CD14-positive monocyte (primary cell): Measurements from ENCODE around the gene NQO2. TPM values are rescaled to one million over a fixed set of nuclear protein-coding genes. Genes with fewer than 3 reads are reported as not detected.

ENCODE experiments used
- DNase-seq, 3 donors: peaks; one replicate each; pipeline ENCODE4 v3.0.0-alpha.2; 2011 to 2022
- H2AFZ ChIP-seq: 2 replicates; pipeline ENCODE4 v1.6.0; 2012; ENCODE audit warnings: mild to moderate bottlenecking, low read depth, low read length, inconsistent platforms; ENCODE audit not compliant: insufficient read depth, poor library complexity, severe bottlenecking
- H3K27ac ChIP-seq, 2 donors: 1 replicate in 1 of 2; 2 replicates in 1 of 2; pipeline ENCODE4 v1.5.1; 2012 to 2013; ENCODE audit warnings: low read length in 2 of 2, control low read depth in 1 of 2, inconsistent platforms in 1 of 2, low read depth in 1 of 2, mild to moderate bottlenecking in 1 of 2
- H3K27me3 ChIP-seq, 2 donors: one replicate each; pipeline versions ENCODE4 v1.6.0 to v1.6.1; 2011 to 2013; ENCODE audit warnings: low read length in 2 of 2; ENCODE audit not compliant: control insufficient read depth in 2 of 2, insufficient read depth in 2 of 2
- H3K36me3 ChIP-seq, 2 donors: replicated peaks in 1 of 2; 1 replicate in 1 of 2; 2 replicates in 1 of 2; pipeline versions ENCODE4 v1.5.1 to v1.6.1; 2012 to 2013; ENCODE audit warnings: low read length in 2 of 2, control low read depth in 1 of 2, inconsistent platforms in 1 of 2, mild to moderate bottlenecking in 1 of 2; ENCODE audit not compliant: insufficient read depth in 2 of 2, control insufficient read depth in 1 of 2
- H3K4me1 ChIP-seq, 2 donors: 1 replicate in 1 of 2; 2 replicates in 1 of 2; pipeline versions ENCODE4 v1.5.1 to v1.6.1; 2012 to 2013; ENCODE audit warnings: low read length in 2 of 2, control low read depth in 1 of 2, inconsistent platforms in 1 of 2, mild to moderate bottlenecking in 1 of 2, moderate library complexity in 1 of 2; ENCODE audit not compliant: insufficient read depth in 2 of 2, control insufficient read depth in 1 of 2
- H3K4me2 ChIP-seq: replicated peaks from 2 replicates; pipeline ENCODE3; 2012; ENCODE audit warnings: low read length, moderate library complexity, mild to moderate bottlenecking; ENCODE audit not compliant: poor library complexity, severe bottlenecking; ENCODE audit errors: extremely low read depth
- H3K4me3 ChIP-seq, 3 experiments: fragments of 200-600 bp in 1 of 3; sonication (generic) in 1 of 3; replicated peaks in 1 of 3; 1 replicate in 2 of 3; 2 replicates in 1 of 3; pipeline ENCODE4 v1.5.1; 2011 to 2013; ENCODE audit warnings: low read length in 3 of 3, mild to moderate bottlenecking in 3 of 3, control low read depth in 2 of 3, low read depth in 2 of 3, inconsistent platforms in 1 of 3, moderate library complexity in 1 of 3
- H3K79me2 ChIP-seq: 2 replicates; pipeline ENCODE4 v1.6.0; 2012; ENCODE audit warnings: mild to moderate bottlenecking, control low read depth, inconsistent platforms, low read length, moderate library complexity; ENCODE audit not compliant: insufficient read depth
- H3K9ac ChIP-seq: 2 replicates; pipeline ENCODE4 v1.6.0; 2017; ENCODE audit warnings: low read length, mild to moderate bottlenecking; ENCODE audit not compliant: insufficient read depth, poor library complexity, severe bottlenecking
- H3K9me3 ChIP-seq, 2 donors: replicated peaks in 1 of 2; 1 replicate in 1 of 2; 2 replicates in 1 of 2; pipeline versions ENCODE4 v1.5.1 to v1.6.1; 2012 to 2013; ENCODE audit warnings: low read length in 2 of 2, control low read depth in 1 of 2; ENCODE audit not compliant: control insufficient read depth in 1 of 2, insufficient read depth in 1 of 2
- H4K20me1 ChIP-seq: 2 replicates; pipeline ENCODE4 v1.6.0; 2012; ENCODE audit warnings: mild to moderate bottlenecking, low read length, control low read depth, moderate library complexity; ENCODE audit not compliant: insufficient read depth
- H3K27ac Mint-ChIP-seq, 7 donors: one replicate each; pipeline ENCODE4 v1.8.0; 2020; ENCODE audit warnings: mild to moderate bottlenecking in 7 of 7, mixed read lengths in 7 of 7, moderate library complexity in 6 of 7, inconsistent platforms in 2 of 7
- H3K27me3 Mint-ChIP-seq, 3 donors: one replicate each; pipeline ENCODE4 v1.8.0; 2021 to 2022; ENCODE audit warnings: low read depth in 3 of 3, mild to moderate bottlenecking in 3 of 3, mixed read lengths in 3 of 3, moderate library complexity in 3 of 3, inconsistent platforms in 1 of 3
- H3K36me3 Mint-ChIP-seq, 2 donors: one replicate each; pipeline ENCODE4 v1.8.0; 2020; ENCODE audit warnings: mixed read lengths in 2 of 2, inconsistent platforms in 1 of 2, mild to moderate bottlenecking in 1 of 2
- H3K4me1 Mint-ChIP-seq: one replicate; pipeline ENCODE4 v1.8.0; 2020; ENCODE audit warnings: mild to moderate bottlenecking, mixed read lengths
- H3K4me3 Mint-ChIP-seq, 2 donors: one replicate each; pipeline ENCODE4 v1.8.0; 2020; ENCODE audit warnings: mild to moderate bottlenecking in 2 of 2, mixed read lengths in 2 of 2, moderate library complexity in 1 of 2
- H3K9me3 Mint-ChIP-seq, 7 donors: one replicate each; pipeline ENCODE4 v1.8.0; 2020 to 2022; ENCODE audit warnings: mixed read lengths in 7 of 7, mild to moderate bottlenecking in 6 of 7, moderate library complexity in 6 of 7, inconsistent platforms in 2 of 7
- WGBS: methylation state at CpG from one replicate; pipeline ENCODE4 v1.1.5; 2013; ENCODE audit warnings: missing lambda C conversion rate; ENCODE audit not compliant: insufficient coverage; 5-methylcytosine and 5-hydroxymethylcytosine counted together
- intact Hi-C, 2 donors: fragments of 100-400 bp; cut with micrococcal nuclease; formaldehyde crosslinking; loops; one replicate each; pipeline versions ENCODE4 v1.15.0 to v1.15.1; 2023
- polyA plus RNA-seq, 3 donors: library from polyadenylated mRNA; depleted of rRNA in 1 of 3; unstranded in 2 of 3; stranded (reverse) in 1 of 3; fragments of 300-500 nt in 2 of 3; fragments of >200 nt in 1 of 3; fragmentation: Illumina TruSeq in 2 of 3; gene quantifications; 1 replicate in 2 of 3; 2 replicates in 1 of 3; pipeline ENCODE4 v1.2.3, GENCODE V29; 2012 to 2021
- TF ChIP-seq, protein P1 (sequence below): fragments of 200-600 bp; IDR thresholded peaks from one replicate; pipeline ENCODE4 v1.8.0; 2022; ENCODE audit warnings: antibody characterized with exemption, mild to moderate bottlenecking

The NQO2 gene
- polyA plus RNA-seq, 3 donors: 30.0 to 281 (median 146) TPM

DNA sequence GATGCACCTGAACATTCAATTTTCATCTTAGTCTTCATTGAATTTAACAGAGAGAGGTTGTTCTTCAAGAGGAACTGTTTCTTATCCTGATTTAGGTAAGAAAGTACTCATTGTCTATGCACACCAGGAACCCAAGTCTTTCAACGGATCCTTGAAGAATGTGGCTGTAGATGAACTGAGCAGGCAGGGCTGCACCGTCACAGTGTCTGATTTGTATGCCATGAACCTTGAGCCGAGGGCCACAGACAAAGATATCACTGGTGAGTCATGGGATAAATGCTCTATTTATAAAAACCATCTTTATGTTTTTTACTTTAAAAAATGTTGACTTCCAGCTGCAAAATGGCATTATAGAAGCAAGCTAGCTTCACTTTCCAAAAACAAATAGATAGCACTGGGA lies 10.2 kb downstream of the NQO2 start:
- H3K79me2 ChIP-seq: peaks cover 3% of the 10 kb centered on the region
- no peak overlapping the region for H3K4me3 Mint-ChIP-seq
- WGBS: 100% methylated on average over 1 of the region's 3 CpGs
- no peak overlapping the region for H2AFZ ChIP-seq
- peaks cover 23% of the 10 kb centered on the region for H3K4me1 Mint-ChIP-seq
- peaks cover 0 to 3% (median 3%) of the 10 kb centered on the region in 3 donors for H3K27me3 Mint-ChIP-seq
- H3K4me3 ChIP-seq: no peak overlapping the region
- H3K4me1 ChIP-seq: peaks cover 15% of the 10 kb centered on the region in 2 donors
- peaks cover 19 to 26% of the 10 kb centered on the region in 2 donors for H3K9me3 ChIP-seq
- intact Hi-C loops: loop anchor here in 1 of 2 donors (5.0 kb wide), 1 partner anchor 42 kb away; no protein-coding TSS in a partner anchor
- no peaks in the 10 kb centered on the region for H4K20me1 ChIP-seq
- H3K27ac Mint-ChIP-seq: no peak overlapping the region
- H3K36me3 ChIP-seq: peaks cover 30 to 84% of the 10 kb centered on the region in 2 donors
- H3K27ac ChIP-seq: no peak overlapping the region
- TF ChIP-seq, protein P1, sequence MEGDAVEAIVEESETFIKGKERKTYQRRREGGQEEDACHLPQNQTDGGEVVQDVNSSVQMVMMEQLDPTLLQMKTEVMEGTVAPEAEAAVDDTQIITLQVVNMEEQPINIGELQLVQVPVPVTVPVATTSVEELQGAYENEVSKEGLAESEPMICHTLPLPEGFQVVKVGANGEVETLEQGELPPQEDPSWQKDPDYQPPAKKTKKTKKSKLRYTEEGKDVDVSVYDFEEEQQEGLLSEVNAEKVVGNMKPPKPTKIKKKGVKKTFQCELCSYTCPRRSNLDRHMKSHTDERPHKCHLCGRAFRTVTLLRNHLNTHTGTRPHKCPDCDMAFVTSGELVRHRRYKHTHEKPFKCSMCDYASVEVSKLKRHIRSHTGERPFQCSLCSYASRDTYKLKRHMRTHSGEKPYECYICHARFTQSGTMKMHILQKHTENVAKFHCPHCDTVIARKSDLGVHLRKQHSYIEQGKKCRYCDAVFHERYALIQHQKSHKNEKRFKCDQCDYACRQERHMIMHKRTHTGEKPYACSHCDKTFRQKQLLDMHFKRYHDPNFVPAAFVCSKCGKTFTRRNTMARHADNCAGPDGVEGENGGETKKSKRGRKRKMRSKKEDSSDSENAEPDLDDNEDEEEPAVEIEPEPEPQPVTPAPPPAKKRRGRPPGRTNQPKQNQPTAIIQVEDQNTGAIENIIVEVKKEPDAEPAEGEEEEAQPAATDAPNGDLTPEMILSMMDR: no peak
- H3K27me3 ChIP-seq: no peaks in the 10 kb centered on the region
- peaks cover 85 to 93% of the 10 kb centered on the region in 2 donors for H3K36me3 Mint-ChIP-seq
- no peak overlapping the region for H3K4me2 ChIP-seq
- DNase-seq: no peak
- no peak overlapping the region for H3K9ac ChIP-seq
- H3K9me3 Mint-ChIP-seq: peaks cover 20 to 38% (median 33%) of the 10 kb centered on the region in 7 donors

DNA sequence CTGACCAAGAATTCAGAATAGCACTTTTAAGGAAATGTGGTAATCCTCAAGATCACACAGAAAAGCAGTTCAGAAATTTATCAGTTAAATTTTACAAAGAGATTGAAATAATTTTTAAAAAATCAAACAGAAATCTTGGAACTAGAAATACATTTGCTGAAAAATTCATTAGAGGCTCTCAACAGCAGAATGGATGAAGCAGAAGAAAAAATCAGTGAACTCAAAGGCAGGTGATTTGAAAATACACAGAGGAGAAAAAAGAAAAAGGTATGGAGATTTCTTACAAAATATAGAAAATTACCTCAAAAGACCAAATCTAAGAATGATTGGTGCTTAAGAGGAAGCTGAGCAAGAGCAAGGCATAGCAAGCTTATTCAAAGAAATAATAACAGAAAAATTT lies 11.5 kb downstream of the NQO2 start:
- H3K27me3 Mint-ChIP-seq: peaks cover 0 to 7% (median 1%) of the 10 kb centered on the region in 3 donors
- TF ChIP-seq, protein P1: no peak
- Histone ChIP-seq H4K20me1 (no peaks in the 10 kb centered on the region), H3K27me3 (no peaks in the 10 kb centered on the region), H3K4me2 (no peak overlapping the region), H3K4me3 (no peak overlapping the region), H3K9ac (no peak overlapping the region), H3K79me2 (peaks cover 3% of the 10 kb centered on the region), H3K27ac (no peak overlapping the region), H3K36me3 (peaks cover 31 to 84% of the 10 kb centered on the region in 2 donors), H2AFZ (no peak overlapping the region), H3K4me1 (peaks cover 15% of the 10 kb centered on the region in 2 donors), H3K9me3 (peaks cover 19 to 26% of the 10 kb centered on the region in 2 donors)
- H3K36me3 Mint-ChIP-seq: peaks cover 84 to 93% of the 10 kb centered on the region in 2 donors
- no peak overlapping the region for H3K4me3 Mint-ChIP-seq
- peaks cover 20 to 38% (median 33%) of the 10 kb centered on the region in 7 donors for H3K9me3 Mint-ChIP-seq
- H3K4me1 Mint-ChIP-seq: peaks cover 22% of the 10 kb centered on the region
- peak overlapping the region in 1 of 7 donors; percentile 95 for H3K27ac Mint-ChIP-seq
- DNase-seq: no peak
- intact Hi-C loops: loop anchor here in 1 of 2 donors (5.0 kb wide), 1 partner anchor 41 kb away; no protein-coding TSS in a partner anchor
